GOT3 (cell line): ENCODE results near the gene EHBP1L1.
"Not testable (repeated sequence)": the region's sequence is repeated elsewhere in the genome, so short reads cannot be mapped to it uniquely, and the experiment has no call there.

Experiments used
- DNase-seq: peaks from one replicate; lab custom pipeline; 2025; ENCODE audit warnings: mixed read lengths; lab: John Stamatoyannopoulos, UW

EHBP1L1 gene

DNA sequence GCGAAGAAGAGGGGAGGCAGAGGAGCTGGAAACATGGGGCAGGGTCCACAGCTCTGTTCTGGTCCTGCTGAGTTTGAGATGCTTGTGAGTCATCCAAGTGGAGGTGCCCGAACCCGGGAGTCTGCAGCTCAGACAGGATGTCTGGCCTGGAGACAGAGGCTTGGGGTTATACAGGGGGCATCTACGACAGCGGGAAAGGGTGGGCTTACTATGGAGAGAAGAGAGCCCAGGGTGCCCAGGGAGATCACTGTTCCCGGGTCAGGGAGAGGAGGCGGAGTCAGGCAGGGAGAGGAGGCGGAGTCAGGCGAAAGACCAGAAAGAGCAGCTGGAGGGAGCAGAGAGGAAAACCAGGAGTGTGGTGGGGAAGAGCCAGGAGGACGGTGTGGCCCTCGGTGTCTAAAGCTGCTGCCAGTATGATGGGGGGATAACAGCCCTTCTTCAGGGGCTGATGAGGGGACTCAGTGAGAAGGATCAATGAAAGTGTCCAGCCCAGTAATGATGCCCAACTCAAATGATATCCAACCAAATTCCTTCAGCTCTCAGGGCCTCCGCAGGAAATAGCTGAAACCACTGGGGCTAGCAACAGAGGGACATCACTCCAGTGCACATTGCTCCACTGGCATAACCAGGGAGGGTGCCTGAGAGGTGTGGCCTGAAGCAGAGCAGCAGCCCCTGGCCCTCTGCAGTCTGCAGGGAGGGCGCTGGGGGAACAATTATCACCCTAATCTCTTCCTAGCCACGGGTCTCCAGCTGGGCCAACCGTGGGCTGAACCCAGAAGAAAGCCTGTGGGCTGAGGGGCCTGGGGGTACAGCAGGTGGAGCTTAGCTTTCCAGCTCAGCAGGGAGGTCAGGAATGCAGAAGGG lies 15.1 kb upstream of the EHBP1L1 start:
- DNase-seq: no peak

DNA sequence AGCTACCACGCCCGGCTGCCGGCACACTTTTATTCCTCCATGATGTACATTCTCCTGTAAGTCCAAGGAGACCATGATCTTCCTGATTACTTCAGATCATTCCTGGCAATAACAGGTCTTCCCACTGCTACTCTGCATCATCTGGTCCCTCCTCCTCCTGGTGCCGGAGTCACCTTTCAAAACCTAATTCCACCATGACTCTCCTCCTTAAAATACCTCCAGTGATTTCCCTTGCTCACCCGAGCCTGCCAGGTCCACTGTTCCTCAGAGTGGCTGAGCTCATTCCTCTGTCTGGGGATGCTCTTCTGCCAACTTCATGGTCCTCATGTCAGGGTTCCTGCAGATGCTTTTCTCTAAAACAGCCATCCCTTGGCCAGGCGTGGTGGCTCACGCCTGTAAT lies 13.8 kb upstream of the EHBP1L1 start:
- DNase-seq: no peak

DNA sequence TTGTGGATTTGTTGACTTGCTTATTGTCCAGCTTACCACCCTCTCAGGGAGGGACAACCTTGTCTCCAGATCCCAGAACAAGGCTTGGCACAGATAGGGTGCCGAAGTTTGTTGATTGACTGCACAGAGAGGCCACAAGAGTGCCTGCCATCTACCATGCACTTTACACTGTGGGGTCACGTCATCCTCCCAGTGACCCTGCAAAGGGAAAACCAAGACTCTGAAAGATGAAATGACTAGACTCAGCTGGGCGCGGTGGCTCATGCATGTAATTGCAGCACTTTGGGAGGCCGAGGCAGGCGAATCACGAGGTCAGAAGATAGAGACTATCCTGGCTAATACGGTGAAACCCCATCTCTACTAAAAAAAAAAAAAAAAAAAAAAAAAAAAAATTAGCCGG lies 13.1 kb upstream of the EHBP1L1 start:
- DNase-seq: no peak

DNA sequence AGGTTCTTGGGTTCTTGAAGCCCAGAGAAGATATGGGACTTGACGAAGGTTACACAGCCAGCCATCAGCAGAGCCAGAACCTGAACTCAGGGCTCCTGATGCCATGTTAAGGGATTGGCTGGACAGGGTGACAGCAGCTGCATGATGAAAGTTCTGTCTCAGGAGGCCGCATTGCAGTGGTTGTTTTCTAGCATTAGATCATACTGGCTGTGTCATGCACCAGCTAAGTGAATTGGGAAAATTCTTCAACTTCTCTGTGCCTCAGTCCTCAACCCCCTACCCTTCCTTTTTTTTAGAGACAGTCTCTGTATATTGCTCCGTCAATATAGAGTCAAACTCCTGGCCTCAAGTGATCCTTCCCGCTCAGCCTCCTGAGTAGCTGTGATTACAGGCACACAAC lies 12.3 kb upstream of the EHBP1L1 start:
- DNase-seq: no peak

DNA sequence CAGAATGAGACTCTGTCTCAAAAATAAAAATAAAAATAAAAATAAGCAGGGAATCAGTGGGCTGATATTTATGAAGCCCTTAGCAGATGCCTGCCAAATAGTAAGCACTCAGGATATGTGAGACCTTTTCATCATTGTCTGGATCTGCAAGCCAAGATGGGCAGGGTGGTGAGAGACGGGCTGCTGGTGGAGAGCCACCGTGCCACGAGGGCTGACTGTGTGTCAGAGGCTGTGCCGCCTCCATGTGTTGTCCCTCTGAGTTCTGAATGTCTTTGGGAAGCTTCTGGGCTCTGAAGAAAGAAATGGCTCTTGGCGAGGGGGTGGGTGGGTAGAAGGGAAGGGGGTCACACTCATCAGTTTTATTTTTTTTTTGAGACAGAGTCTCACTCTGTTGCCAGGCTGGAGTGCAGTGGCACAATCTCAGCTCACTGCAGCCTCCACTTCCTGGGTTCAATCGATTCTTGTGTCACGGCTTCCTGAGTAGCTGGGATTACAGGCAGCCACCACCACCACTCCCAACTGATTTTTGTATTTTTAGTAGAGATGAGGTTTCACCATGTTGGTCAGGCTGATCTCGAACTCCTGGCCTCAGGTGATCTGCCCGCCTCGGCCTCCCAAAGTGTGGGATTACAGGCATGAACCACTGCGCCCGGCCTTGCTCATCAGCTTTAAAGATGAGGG lies 10.8 kb upstream of the EHBP1L1 start:
- DNase-seq: not testable (repeated sequence)

DNA sequence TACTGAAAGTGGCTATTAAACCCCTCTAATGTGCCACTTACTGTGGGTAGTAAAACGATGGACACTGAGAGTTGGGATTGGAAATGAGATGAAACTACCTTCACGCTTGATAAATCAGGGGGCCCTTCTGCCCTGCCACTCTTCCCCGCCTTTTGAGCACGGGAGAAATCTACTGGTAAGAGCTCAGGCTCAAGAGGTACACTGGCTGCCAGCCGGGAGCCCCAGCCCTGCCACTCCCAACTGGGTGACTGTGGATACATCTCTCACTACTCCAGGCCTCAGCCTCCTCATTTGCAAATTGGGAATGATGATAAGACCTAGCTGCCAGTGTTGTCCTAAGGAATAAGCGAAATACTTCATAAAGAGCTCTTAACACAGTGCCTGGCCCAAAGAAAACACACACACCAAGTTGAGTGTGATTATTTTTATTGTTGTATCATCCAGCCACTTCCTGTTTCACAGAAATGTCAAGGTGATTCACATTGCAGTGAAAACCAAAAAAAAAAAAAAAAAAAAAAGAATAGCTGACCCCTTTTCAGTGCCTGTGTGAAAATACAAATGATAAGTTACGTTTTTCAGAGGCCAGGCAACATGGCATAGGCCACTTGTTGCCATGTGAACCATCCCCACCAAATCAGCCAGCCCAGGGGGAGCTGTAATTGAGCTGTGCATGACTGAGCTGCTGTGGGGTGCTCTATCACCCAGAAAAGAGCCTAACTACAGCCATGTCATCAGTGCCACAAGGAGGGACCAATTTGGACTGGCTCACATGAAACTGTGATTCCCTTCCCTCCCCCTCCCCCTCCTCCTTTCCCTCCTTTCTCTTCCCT lies 10.0 kb upstream of the EHBP1L1 start:
- no peak for DNase-seq

DNA sequence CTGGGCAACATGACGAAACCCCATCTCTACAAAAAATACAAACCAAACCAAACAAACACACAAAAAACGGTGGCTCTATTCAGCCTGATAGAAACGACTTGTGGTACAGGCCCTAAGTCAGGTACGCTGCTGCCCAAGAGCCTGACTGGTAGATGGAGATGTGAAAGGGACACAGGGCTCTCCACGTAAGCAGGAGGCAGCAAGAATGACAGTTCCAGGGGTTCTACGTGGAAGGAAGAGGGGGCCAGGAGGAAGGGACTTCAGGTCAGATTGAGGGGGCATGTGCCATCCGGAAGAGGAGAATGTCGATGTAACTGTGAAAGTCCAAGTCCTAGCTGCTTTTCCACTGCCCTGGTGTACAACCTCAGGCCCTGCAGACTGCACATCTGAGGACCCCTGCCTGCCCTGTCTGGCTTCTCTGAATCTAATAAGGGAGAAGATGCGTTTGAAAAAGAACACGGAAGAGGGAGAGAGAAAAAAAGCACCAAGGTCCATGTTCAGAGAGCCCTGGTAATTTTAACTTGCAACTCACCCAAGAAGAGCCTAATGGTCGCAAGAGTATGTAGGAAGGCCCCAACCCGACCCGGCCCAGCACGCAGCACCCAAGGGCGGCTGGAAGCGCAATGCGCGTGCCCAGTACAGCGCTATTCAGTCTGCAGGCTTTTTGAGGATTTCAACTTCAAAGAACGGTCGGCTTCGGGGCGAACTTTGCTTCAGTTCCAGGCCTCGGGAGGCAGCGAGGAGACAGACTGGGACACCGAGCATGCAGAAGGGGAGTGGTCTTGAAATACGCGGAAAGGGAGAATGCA lies 6.5 kb upstream of the EHBP1L1 start:
- no peak for DNase-seq

DNA sequence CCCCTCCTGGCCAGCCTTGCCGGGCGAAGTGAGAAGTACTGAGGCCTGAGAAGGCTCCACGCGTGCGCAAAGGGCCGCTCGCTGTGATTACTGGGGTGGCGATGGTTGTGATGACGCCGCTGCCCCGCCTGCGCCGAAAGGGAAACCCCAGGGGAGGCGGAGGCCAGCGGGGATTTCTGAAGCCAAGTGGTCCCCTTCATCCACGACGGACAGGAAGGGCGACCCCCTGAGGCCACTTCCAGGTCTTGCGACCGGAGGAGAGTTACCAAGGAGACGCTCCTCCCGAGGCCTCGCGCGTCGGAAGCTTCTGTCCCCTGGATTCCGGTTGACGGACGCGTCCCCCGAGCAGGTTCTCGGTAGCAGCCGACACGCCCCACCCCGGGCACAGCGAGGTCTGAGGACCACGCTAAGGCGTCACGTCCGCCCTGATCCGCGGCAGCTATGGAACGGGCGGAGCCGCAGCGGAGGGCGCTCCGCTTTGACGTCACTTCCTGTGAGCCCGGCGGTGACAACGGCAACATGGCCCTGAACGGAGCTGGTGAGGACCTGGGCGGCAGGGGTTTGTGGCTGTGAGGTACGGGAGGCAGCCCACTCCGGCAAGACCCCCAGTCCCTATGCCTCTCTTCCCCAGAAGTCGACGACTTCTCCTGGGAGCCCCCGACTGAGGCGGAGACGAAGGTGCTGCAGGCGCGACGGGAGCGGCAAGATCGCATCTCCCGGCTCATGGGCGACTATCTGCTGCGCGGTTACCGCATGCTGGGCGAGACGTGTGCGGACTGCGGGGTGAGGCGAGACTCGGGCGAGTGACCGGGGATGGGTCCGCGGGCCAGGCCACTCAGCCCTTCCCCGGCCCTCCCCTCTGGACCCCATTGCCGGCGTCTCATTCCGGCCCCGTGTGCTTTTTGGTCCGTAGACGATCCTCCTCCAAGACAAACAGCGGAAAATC lies 5.6 kb upstream of the EHBP1L1 start, which contains the start of gene ZNRD2:
TSS of gene ZNRD2 (plus strand) at position 505 of the 946 bp plus-strand sequence. CDS start at position 520, 15 bp downstream.
- peak; percentile 90 for DNase-seq

DNA sequence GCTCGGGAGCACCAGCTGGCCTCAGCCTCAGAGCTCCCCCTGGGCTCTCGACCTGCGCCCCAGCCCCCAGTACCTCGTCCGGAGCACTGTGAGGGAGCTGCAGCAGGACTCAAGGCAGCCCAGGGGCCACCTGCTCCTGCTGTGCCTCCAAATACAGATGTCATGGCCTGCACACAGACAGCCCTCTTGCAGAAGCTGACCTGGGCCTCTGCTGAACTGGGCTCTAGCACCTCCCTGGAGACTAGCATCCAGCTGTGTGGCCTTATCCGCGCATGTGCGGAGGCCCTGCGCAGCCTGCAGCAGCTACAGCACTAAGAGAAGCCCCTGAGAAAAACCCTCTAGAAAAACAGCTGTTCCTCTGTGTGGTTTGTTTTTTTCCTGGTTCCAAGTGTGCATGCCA lies 4.4 kb upstream of the EHBP1L1 start:
- DNase-seq: no peak

DNA sequence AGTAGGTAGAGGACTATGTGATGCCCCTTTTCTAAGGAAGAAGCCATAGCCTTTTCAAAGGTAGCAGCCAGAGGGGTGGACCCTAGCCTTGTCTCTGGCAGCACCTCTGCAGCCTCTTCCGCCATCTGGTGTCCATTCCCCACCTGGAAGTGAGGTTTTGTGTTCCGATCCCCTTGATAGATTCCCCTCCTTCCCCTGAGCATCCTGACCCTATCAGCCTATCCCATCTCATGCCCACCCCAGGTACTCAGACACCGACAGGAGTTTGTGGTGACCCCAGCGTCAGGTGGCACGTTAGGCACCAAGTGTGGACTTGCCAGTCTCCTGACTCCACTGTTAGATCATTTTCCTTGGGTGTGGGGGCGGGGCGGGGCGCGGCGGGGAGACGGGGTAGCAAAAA lies 3.9 kb upstream of the EHBP1L1 start:
- no peak for DNase-seq

DNA sequence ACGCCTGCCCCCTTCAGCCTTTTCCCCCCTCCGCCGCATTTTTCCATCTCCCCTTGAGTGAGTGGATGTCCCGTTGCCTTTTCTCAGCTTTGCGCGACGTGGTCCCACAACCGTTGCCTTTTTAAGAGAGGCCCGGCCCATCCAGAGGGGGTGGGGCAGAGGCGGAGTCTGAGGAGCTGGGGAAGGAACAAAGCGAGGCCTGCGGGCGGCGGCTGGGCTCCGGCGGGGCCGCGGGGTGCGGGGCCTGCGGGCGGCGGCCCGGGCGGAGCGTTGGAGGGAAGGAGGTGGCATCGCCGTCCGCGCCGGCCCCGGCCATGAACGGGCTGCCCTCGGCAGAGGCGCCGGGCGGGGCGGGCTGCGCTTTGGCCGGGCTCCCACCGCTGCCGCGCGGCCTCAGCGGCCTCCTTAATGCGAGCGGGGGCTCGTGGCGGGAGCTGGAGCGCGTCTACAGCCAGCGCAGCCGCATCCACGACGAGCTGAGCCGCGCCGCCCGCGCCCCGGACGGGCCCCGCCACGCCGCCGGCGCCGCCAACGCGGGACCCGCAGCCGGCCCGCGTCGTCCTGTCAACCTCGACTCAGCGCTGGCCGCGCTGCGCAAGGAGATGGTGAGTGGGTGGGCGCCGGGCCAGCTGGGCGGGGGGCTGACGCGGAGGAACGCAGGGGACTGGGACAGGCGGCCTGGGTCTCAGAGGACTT lies 3.3 kb upstream of the EHBP1L1 start, which contains the start of gene FAM89B:
TSS of gene FAM89B (plus strand) at position 183 of the 696 bp plus-strand sequence. CDS start at position 315, 132 bp downstream.
- DNase-seq: no peak

DNA sequence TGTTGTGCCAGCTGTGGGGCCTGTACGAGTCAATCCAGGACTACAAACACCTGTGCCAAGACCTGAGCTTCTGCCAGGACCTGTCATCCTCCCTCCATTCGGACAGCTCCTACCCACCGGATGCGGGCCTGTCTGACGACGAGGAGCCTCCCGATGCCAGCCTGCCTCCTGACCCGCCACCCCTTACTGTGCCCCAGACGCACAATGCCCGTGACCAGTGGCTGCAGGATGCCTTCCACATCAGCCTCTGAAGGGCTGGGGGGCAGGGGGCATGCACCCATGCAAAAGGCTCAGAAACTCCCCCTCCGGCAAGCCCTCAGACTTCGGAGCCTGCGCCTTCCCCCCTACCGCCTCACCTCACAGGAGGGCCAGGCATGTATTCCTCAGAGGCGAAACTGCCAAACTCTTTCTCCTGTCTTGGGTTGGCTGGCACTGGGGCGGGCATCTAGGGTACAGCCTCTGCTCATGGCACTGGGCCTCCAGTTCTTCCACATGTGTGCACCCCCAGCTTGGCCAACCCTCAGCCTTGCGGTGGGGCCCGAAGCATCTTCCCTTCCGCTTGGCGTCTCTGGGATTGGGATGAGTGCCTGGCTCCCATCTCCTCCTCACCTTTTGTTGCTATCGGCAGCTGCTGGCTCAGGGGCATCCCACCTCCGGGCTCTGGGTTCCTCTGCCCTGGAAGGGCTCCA lies 2.3 kb upstream of the EHBP1L1 start:
- no peak for DNase-seq

DNA sequence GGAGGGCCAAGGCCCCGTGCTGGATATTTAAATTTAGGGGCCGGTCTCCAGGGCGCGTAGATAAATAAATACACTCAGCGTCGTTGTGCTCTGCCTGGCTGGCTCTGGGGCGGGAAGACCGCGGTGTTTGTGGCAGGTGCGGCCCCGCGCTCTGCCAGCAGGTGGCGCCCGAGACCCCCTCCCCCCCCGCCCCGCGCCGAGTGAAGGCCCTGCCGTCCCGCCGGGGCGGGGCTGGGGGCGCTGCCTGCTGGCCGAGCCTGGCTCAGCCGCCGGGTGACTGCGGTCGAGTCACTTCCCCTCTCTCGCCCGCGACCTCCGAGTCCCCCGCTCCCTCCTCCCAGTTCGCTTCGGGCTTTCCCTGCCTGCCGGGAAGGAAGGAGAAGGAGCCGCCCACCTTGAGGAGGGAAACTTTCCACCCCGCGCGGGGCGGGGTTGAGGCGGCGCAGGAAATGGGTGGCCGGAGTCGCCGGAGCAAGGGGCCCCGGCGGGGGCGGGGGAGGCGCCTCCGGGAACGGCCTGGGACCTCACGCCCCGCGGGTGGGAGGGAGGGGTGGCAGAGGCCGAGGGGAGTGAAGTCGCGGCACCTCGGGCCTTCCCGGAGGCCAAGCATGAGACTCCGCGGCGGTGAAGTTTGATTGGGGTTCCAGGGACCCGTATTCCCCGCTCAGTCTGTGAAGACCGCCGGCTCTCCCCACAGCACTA lies 1.6 kb upstream of the EHBP1L1 start:
- DNase-seq: peak; percentile 75

DNA sequence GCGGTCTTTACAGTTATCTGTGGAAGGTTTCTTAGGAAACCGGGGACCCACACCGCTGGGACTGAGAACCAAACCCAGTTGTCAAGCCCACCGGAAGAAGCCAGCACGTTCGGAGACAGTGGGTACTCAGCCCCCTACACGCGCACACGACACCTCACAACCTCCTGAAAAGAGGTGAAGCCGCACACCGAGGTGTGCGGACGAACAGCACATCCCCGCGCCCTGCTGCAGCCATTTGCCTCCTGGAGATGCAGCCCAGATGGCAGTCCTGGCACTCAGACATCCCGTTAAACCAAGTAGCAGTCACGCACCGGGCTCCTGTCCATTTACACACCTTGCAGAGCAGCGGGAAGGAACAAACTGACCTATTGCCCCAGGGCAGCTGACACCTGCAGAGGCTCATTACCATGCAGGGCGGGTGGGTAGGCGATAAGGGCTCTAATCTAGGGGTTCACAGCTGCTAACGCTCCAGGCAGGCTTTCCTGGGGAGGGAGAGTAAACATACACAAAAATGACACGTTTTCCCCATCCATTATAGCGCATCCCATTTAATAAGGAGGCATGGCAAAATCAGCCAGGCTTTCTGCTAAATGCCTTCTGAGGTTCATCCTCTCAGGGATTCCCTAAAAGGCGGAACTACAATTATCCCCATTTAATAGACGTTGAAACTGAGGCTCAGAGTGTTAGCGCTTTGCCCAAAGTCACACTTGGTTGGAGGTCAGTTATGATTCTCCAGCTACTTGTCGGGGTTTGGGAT lies 864 bp upstream of the EHBP1L1 start:
- no peak for DNase-seq

DNA sequence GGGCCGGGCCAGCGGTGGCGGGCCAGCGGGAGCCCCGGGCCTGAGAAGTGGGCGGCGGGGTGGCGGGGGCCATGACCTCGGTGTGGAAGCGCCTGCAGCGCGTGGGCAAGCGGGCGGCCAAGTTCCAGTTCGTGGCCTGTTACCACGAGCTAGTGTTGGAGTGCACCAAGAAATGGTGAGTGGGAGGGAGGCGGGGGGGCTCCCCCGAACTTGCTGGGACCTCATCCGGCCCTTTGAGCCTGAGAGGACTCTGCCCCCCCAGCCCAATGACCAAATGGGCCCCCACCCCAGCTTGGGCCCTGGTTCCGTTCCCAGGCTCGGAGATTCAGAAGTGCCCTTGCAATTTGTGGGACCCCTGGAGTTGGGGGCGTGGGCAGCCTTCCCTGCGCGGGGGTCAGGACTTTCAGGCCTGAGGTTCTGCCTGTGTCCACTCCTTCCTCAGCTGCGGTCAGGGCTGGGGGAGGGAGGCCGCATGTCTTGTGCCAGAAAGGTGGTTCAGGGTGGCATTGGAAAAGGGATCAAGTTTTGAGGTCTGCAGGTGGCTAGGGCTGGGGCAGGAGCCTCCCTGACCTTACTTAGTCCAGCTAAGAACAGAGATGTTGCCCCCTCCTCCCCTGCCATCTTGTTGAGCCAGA lies 496 bp downstream of the EHBP1L1 start:
- DNase-seq: no peak

DNA sequence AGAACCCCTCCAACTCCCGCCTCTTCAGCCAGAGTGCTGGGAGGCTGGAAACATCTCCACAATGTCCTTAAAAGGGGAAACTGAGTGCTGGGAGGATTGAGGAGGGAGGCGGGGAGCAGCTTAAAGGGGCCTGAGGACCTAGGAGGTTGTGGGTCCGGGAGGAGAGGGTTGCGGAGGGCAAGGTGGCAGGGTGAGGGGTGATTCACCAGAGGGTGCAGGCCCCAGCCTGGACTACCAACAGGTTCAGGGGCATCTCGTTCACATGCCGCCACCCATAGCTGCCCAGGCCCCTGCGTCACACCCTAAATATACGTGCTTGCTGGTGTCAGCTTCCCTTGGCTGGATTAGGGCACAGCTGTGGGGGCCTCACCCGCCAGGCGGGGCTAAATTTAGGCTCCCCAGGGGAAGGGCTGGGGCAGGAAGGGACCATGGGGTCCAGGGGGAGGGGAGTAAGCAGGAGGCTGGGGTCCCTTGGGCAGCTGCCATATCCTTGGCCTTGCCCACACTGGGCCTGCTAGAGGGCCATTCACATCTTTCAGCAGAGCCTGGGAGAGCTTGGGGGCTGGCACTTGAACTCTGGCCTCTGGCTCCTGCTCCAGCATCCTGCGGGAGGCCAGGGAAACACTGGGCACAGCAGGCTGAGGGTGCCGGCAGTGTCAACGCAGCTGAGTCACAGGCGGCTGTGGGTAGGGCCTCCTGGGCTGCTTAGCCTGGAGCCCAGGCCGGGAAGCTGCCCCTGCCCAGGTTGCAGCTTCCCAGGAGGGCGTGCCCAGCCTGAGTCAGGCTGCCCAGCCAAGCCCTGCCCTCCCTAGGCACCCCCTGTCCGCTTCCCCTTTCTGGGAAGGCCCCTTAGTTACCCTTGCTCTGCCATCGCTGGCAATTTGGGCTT lies 1.3 kb downstream of the EHBP1L1 start:
- no peak for DNase-seq
